Mesodermal cell (in vitro differentiated cells): ENCODE data around the gene RNF222.

ENCODE experiments used
- H3K27ac ChIP-seq: 2 replicates; pipeline ENCODE4 v1.7.0; 2013; ENCODE audit warnings: mild to moderate bottlenecking, low read depth, low read length, moderate library complexity; ENCODE audit not compliant: severe bottlenecking
- H3K36me3 ChIP-seq: 2 replicates; pipeline ENCODE4 v1.7.1; 2013; ENCODE audit warnings: mild to moderate bottlenecking, low read length, moderate library complexity; ENCODE audit not compliant: control insufficient read depth, insufficient read depth
- H3K4me1 ChIP-seq: one replicate; pipeline ENCODE4 v1.7.1; 2013; ENCODE audit warnings: mild to moderate bottlenecking, low read length; ENCODE audit not compliant: insufficient read depth, control insufficient read depth, poor library complexity, severe bottlenecking
- H3K4me3 ChIP-seq: 2 replicates; pipeline ENCODE4 v1.7.0; 2013; ENCODE audit warnings: low read length, control low read depth, mild to moderate bottlenecking; ENCODE audit not compliant: insufficient read depth, poor library complexity, severe bottlenecking; ENCODE audit errors: extremely low read depth
- H3K9me3 ChIP-seq: 2 replicates; pipeline ENCODE4 v1.7.1; 2013; ENCODE audit warnings: mild to moderate bottlenecking, low read length, moderate library complexity; ENCODE audit not compliant: control insufficient read depth
- WGBS, 2 experiments: methylation state at CpG; one replicate each; pipeline ENCODE4 v1.1.5; 2013; ENCODE audit warnings: missing lambda C conversion rate in 2 of 2; ENCODE audit not compliant: insufficient coverage in 2 of 2; 5-methylcytosine and 5-hydroxymethylcytosine counted together

Gene RNF222

DNA sequence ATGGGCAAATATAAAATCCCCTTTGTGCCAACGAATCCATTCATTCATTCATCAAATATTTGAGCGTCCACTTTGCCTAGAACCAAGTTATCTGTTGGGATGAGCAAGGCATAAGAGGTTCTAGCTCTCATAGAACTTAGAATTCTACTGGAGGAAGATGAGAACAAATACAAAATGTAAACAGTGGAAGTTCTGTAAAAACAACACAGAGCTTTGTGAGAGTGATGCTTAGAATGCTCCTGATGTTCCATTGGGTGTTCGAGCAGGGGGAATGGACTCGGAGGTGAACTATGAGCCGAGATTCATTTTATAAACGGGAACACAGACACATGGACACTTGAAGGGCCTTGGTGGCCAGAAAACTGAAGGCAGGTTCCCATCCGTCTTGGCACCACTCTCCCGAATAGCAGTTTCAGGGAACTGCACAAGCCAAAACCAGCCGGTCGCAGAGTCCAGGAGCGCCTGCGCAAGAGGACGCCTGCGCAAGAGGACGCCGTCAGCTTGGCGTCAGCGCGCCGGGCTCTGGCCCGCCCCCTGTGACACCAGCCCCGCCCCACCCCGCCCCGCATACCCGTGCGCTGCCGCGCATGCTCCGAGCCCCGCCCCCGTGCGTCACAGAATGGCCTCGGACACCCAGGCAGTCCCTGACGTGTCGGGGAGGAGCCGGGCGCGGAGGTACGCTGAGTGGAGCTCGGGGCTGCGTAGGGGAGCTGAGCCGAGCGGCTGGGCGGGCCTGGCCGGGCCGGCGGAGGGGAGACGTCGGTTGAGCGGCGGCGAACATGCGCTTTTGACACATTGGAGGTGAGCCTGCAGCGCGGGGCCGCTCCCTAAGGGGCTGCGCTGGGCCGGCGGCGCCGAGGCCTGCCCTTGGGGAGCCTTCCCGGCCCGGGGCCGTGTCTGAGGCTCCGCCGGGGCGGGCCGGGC lies 37.9 kb upstream of the RNF222 start, which contains the start of gene NDEL1:
Gene NDEL1, plus strand, starts transcription at position 640 of the 924 bp plus-strand sequence. CDS start 8,388 bp downstream, outside the sequence.
- Histone ChIP-seq H3K4me1 (peaks cover under 1% of the 10 kb centered on the region), H3K9me3 (no peaks in the 10 kb centered on the region), H3K27ac (peak within 1 kb of the TSS; percentile 99), H3K4me3 (peak within 1 kb of the TSS; percentile 94), H3K36me3 (peaks cover 24% of the 10 kb centered on the region)
- WGBS, 2 experiments, result 2 to 4% methylated on average over 52 of the region's 68 CpGs

DNA sequence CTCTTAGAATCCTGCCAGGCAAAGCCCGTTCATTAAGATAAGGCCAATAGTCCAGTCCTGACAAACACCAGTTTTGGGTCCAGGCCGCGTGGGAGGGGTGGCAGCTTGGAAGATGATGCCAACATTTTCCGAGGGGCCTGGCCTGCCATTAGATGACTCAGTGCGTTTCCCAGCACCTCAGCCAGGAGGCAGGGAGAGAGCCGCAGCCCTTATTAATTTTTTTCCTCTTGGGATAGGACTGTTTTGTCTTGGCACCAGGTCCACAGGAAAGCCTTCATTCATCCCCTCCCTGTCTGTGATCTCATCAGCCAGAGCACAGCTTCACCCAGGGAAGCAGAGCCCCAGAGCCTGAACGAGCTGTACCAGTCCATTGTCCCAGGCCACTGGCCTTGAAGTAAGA lies 33.3 kb upstream of the RNF222 start:
- H3K27ac ChIP-seq, result no peak overlapping the region
- no peaks in the 10 kb centered on the region for H3K9me3 ChIP-seq
- peaks cover 4% of the 10 kb centered on the region for H3K4me1 ChIP-seq
- H3K36me3 ChIP-seq, result no peaks in the 10 kb centered on the region
- no peak overlapping the region for H3K4me3 ChIP-seq
- 91 to 94% methylated on average over 6 to 7 of the region's 7 CpGs for WGBS, 2 experiments

DNA sequence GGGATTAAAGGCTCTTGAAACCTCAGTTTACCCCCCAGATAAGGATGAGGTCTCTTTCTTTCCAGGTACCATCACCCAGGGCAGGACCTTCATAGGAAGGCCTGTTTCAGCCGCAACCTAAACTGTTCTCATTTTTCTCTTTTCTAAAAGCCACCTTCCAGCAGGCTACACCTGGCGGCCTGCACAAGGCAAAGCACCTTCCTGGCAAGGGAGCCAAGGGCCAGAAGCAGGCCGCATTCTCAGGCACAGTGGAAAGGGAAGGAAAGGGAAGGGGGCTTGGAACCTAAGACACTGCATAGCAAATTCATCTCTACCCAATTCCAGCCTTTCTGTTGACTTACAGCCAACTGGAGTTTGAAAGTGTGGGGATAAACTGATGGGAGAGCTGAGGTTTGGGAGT lies 29.2 kb upstream of the RNF222 start:
- no peaks in the 10 kb centered on the region for H3K36me3 ChIP-seq
- no peak overlapping the region for H3K4me3 ChIP-seq
- peaks cover 4% of the 10 kb centered on the region for H3K4me1 ChIP-seq
- no peak overlapping the region for H3K27ac ChIP-seq
- 100% methylated on average over 1 of the region's 3 CpGs; no CpG with 5 or more reads in 1 of the 2 experiments for WGBS, 2 experiments
- H3K9me3 ChIP-seq, result no peaks in the 10 kb centered on the region

DNA sequence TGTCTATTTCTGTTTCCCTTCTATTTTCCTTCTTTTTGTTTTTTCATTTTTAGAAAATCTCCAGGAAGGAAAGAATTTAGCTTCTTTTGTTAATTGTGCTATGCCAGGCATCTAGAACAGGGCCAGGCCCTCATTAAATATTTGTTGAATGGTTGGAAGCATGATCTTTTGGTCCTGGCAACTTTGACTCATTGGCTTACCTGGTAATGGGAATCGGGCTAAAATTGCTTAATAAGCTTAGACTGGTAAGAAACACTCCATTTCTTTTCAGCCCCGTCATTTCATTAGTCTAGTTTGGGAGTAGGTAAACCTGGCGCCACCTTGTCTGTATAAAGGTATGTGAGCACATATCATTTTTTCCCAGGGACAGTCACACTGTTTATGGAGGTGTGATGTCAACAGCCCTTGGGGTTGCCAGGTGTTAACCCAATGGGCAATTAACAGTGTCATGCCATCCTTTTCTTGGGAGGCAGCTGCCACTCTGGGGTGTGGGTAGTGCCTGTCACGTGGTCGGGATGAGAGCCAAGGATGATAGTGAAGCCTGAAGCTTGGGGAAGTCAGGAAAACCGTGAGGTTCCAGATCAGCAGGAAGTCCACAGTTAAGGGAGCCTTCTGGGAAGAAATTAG lies 28.6 kb upstream of the RNF222 start:
- Histone ChIP-seq H3K9me3 (no peaks in the 10 kb centered on the region), H3K36me3 (no peaks in the 10 kb centered on the region), H3K4me1 (peaks cover 4% of the 10 kb centered on the region), H3K4me3 (no peak overlapping the region), H3K27ac (no peak overlapping the region)
- 79 to 85% methylated on average over 4 to 6 of the region's 6 CpGs for WGBS, 2 experiments

DNA sequence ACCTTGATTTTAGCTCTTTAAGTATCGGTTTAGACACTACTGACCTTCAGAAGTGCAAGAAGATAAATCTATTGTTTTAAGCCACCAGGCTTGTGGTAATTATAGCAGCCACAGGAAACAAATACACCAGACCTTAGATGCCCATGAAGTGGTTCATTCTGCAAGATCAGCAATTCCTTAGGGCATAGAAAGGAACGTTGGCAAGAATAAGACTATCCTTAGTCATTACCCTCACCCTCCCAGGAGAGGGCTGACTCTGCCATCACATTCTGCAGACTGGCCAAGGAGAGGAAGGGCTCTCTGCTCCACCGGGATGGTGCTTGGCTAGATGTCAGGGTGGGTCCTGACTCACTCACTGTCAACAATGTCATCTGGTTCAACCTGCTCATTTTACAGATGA lies 23.9 kb upstream of the RNF222 start:
- Histone ChIP-seq H3K4me1 (no peaks in the 10 kb centered on the region), H3K4me3 (no peak overlapping the region), H3K36me3 (no peaks in the 10 kb centered on the region), H3K9me3 (no peaks in the 10 kb centered on the region), H3K27ac (no peak overlapping the region)
- WGBS, 2 experiments, result 79 to 84% methylated on average over 2 of the region's 3 CpGs

DNA sequence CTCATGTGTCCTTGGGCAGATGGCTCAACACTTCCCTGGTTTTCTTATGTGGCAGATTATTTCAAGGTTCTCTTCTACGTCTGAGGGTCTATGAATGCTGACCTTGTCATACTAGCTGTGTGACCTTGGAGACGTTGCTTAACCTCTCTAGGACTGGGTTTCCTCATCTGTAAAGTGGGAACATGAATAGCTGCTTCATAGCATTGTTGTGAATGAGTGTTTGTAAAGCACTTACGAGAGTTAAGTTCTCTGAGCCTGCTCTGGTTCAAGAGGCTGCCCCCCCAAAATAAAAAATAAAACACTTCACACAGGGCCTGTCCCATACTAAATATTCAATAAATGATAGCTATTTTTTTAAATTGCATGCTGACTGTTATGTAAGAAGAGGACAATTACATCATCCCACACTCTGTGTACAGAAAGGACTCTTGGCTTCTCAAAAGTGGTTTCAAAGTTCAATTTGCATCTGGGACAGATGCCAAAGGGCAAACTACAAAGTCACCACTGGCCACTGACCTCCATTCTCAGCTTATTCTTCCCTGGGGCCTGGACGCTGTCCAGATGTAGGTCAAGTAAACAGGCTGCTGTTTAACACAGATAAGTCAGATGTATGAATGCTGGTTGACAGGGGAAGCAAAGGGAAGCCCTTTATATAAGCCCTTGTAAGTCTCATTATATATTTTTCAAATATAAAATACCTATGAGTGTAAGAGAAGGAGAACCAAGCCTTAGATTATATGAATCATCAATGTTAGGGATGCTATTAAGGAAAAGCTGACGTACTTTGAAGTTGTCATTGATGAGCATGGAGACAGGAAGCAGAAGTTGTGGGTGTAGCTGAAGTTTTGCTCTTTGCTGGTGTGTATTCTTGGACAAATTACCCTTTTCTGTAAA lies 22.7 kb upstream of the RNF222 start:
- WGBS, 2 experiments, result 89 to 100% methylated on average over 2 of the region's 5 CpGs

DNA sequence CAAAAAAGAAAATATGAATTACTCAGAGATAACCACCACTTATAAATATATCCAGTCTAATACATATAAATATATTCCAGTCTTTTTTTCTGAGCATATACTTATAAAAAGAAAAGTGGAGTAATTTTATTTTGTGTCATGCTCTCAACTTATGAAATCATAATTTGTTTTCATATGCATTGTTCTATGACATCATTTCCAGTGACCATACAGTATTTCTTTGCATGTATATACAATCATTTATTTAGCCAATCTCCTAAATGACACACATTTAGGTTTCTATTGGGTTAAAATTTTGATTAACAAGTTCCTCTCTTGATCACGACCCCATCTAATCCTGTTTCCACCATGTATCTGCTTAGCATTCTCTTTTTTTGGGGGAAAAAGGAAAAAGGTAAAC lies 21.7 kb upstream of the RNF222 start:
- Histone ChIP-seq H3K9me3 (no peaks in the 10 kb centered on the region), H3K4me3 (no peak overlapping the region), H3K4me1 (no peaks in the 10 kb centered on the region), H3K36me3 (no peaks in the 10 kb centered on the region), H3K27ac (no peak overlapping the region)
- no CpG with 5 or more reads among the region's 1 CpG for WGBS, 2 experiments

More for the DNA sequence above, 22.7 kb upstream of the RNF222 start:
- Histone ChIP-seq H3K4me3 (no peak overlapping the region), H3K36me3 (no peaks in the 10 kb centered on the region), H3K27ac (peak overlapping the region; percentile 8), H3K9me3 (no peaks in the 10 kb centered on the region), H3K4me1 (no peaks in the 10 kb centered on the region)

DNA sequence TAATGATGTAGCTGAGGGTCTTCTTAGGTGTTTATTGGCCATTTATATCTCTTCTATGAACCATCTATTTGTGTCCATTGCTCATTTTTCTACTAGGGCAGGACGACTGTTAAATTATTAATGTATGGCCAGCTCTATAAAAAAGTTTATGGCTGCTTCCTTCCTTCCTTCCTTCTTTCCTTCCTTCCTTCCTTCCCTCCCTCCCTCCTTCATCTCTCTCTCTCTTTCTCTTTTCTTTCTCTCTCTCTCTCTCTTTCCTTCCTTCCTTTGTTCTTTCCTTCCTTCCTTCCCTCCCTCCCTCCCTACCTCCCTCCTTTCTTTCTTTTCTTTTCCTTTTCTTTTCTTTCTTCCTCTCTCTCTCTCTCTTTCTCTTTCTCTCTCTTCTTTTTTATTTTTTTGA lies 20.8 kb upstream of the RNF222 start:
- WGBS, 2 experiments, result 83 to 100% methylated on average over 1 of the region's 1 CpG

DNA sequence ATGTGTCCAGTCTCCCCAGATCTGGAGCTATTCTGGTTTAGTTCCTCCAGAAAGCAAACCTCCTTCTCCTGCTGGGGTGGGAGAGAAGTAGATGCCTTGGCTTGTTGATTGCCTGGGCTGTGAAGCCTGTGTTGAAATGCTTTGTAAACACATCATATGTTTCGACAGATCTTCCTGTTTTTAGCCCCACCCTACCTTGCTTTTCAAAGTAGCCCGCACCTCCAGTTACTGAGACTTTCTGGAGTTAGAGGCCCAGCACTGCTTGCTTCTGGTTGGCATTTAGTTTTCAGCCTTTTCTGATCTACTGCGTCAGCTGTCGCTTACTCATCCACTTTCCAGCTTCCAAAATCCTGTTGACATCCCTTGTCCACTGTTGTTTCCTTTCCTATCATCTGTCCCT lies 20.2 kb upstream of the RNF222 start:
- Histone ChIP-seq H3K36me3 (no peaks in the 10 kb centered on the region), H3K27ac (no peak overlapping the region), H3K4me1 (no peaks in the 10 kb centered on the region), H3K9me3 (no peaks in the 10 kb centered on the region), H3K4me3 (no peak overlapping the region)
- 90% methylated on average over 4 of the region's 4 CpGs for WGBS, 2 experiments

More for the DNA sequence above, 20.8 kb upstream of the RNF222 start:
- H3K27ac ChIP-seq, result no peak overlapping the region
- no peaks in the 10 kb centered on the region for H3K4me1 ChIP-seq
- H3K9me3 ChIP-seq, result no peaks in the 10 kb centered on the region
- H3K4me3 ChIP-seq, result no peak overlapping the region
- H3K36me3 ChIP-seq, result no peaks in the 10 kb centered on the region

DNA sequence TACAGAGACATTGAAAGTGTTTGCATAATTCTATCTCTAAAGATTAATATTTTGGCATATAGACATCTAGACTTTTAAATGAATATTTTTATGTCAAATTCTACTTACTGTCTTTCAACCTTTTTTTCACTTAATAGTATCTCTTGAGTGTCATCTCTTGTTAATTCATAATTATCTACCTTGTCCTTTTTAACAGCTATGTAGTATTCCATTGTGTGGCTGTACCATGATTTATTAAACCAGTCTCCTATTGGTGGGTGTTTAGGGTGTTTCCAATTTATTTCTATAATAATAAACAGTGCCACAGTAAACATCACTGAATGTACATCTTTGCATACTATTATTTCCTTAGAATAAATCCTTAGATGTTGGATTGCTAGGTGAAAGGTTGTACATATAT lies 16.3 kb upstream of the RNF222 start:
- Histone ChIP-seq H3K36me3 (no peaks in the 10 kb centered on the region), H3K4me1 (no peaks in the 10 kb centered on the region), H3K27ac (no peak overlapping the region), H3K4me3 (no peak overlapping the region), H3K9me3 (no peaks in the 10 kb centered on the region)
